MM.1S (cell line): Measurements from ENCODE around the gene PPM1B.

ENCODE experiments used
- DNase-seq: peaks from one replicate; pipeline ENCODE4 v3.0.0-alpha.2; 2015
- H2AFZ ChIP-seq: fragments of 300-600 bp; sonication (generic); 2 replicates; pipeline ENCODE4 v1.6.0; 2016; ENCODE audit warnings: antibody characterized with exemption, low read length
- H3F3A ChIP-seq: fragments of 300-600 bp; sonication (generic); 2 replicates; pipeline ENCODE4 v1.6.1; 2016; ENCODE audit warnings: mild to moderate bottlenecking, antibody characterized with exemption, low read length, moderate library complexity, mixed read lengths; ENCODE audit not compliant: insufficient read depth
- H3K27ac ChIP-seq: fragments of 300-600 bp; sonication (generic); 2 replicates; pipeline ENCODE4 v1.5.1; 2016; ENCODE audit warnings: mild to moderate bottlenecking, low read length
- H3K27me3 ChIP-seq: fragments of 300-600 bp; sonication (generic); replicated peaks from 2 replicates; pipeline ENCODE4 v1.6.0; 2016; ENCODE audit warnings: low read length; ENCODE audit not compliant: insufficient read depth
- H3K36me3 ChIP-seq: fragments of 300-600 bp; sonication (generic); replicated peaks from 2 replicates; pipeline ENCODE4 v1.6.1; 2016; ENCODE audit warnings: mild to moderate bottlenecking, low read length, mixed read lengths; ENCODE audit not compliant: insufficient read depth
- H3K4me1 ChIP-seq: fragments of 300-600 bp; sonication (generic); 2 replicates; pipeline ENCODE4 v1.6.1; 2016; ENCODE audit warnings: low read length, mixed read lengths
- H3K4me2 ChIP-seq: fragments of 300-600 bp; sonication (generic); 2 replicates; pipeline ENCODE4 v1.6.0; 2016; ENCODE audit warnings: low read depth, low read length
- H3K4me3 ChIP-seq: fragments of 300-600 bp; sonication (generic); 2 replicates; pipeline ENCODE4 v1.5.1; 2016; ENCODE audit warnings: low read length, mixed read lengths
- H3K79me2 ChIP-seq: fragments of 300-600 bp; sonication (generic); 2 replicates; pipeline ENCODE4 v1.6.1; 2016; ENCODE audit warnings: mixed run types, low read length, mixed read lengths
- H3K9ac ChIP-seq: fragments of 300-600 bp; sonication (generic); 2 replicates; pipeline ENCODE4 v1.6.1; 2016; ENCODE audit warnings: low read length, mixed read lengths
- H3K9me2 ChIP-seq: fragments of 300-600 bp; sonication (generic); replicated peaks from 2 replicates; pipeline ENCODE4 v1.6.1; 2016; ENCODE audit warnings: mild to moderate bottlenecking, low read length, mixed read lengths; ENCODE audit not compliant: insufficient read depth
- H3K9me3 ChIP-seq: fragments of 300-600 bp; sonication (generic); replicated peaks from 2 replicates; pipeline ENCODE4 v1.6.1; 2016; ENCODE audit warnings: mild to moderate bottlenecking, low read length, mixed read lengths; ENCODE audit not compliant: insufficient read depth
- H4K20me1 ChIP-seq: fragments of 300-600 bp; sonication (generic); 2 replicates; pipeline ENCODE4 v1.6.1; 2016; ENCODE audit warnings: mild to moderate bottlenecking, low read length, moderate library complexity, mixed read lengths; ENCODE audit not compliant: insufficient read depth
- CTCF ChIP-seq: fragments of 300-600 bp; sonication (generic); IDR thresholded peaks from 2 replicates; pipeline ENCODE4 v1.5.1; 2016; ENCODE audit warnings: antibody characterized with exemption, low read length, mixed read lengths
- EZH2 ChIP-seq: fragments of 300-600 bp; sonication (generic); optimal IDR thresholded peaks from 2 replicates; pipeline ENCODE3; 2017; ENCODE audit warnings: low read depth, mild to moderate bottlenecking, antibody characterized with exemption, low read length, mixed read lengths
- EZH2phosphoT487 ChIP-seq: fragments of 300-600 bp; sonication (generic); IDR thresholded peaks from 2 replicates; pipeline ENCODE4 v1.6.1; 2018; ENCODE audit warnings: antibody characterized with exemption, low read length

Gene PPM1B

DNA sequence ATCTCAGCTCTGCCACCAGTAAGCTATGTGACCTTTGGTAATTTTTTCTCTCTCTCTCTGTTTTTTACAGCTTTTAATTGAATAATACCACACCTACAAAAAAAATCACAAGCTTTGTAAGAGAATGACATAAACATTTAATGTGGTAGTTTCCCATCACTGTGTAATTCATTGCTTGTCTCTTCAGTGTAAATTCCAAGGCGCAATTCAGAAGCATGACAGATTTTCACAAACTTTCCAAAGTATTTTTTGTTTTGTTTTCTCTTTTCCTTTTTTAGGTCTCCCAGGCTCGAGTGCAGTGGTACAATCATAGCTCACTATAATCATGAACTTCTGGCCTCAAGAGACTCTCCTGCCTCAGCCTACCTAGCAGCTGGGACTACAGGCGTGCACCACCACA, 25.0 kb upstream of the PPM1B start:
- TF ChIP-seq CTCF (no peak), EZH2phosphoT487 (no peak), EZH2 (no peak)
- Histone ChIP-seq H3K27ac (no peak overlapping the region), H3K79me2 (no peaks in the 10 kb centered on the region), H3F3A (no peaks in the 10 kb centered on the region), H3K4me2 (no peak overlapping the region), H3K36me3 (no peaks in the 10 kb centered on the region), H3K4me3 (no peak overlapping the region), H4K20me1 (no peaks in the 10 kb centered on the region), H3K9me3 (no peaks in the 10 kb centered on the region), H3K27me3 (no peaks in the 10 kb centered on the region), H2AFZ (no peak overlapping the region), H3K9ac (no peak overlapping the region), H3K9me2 (no peaks in the 10 kb centered on the region), H3K4me1 (no peaks in the 10 kb centered on the region)
- DNase-seq: no peak

GRCh38 chr2:44148999-44149398, 19.7 kb upstream of the PPM1B start:
- Histone ChIP-seq H3K9ac (no peak overlapping the region), H3K27me3 (no peaks in the 10 kb centered on the region), H3K4me1 (no peaks in the 10 kb centered on the region), H3K79me2 (no peaks in the 10 kb centered on the region), H3K4me3 (no peak overlapping the region), H3K9me2 (no peaks in the 10 kb centered on the region), H3K9me3 (no peaks in the 10 kb centered on the region), H4K20me1 (no peaks in the 10 kb centered on the region), H3K4me2 (no peak overlapping the region), H3F3A (no peaks in the 10 kb centered on the region), H2AFZ (no peak overlapping the region), H3K27ac (no peak overlapping the region), H3K36me3 (no peaks in the 10 kb centered on the region)
- TF ChIP-seq CTCF (no peak), EZH2phosphoT487 (no peak), EZH2 (no peak)
- DNase-seq: no peak

- Histone ChIP-seq H3F3A (no peaks in the 10 kb centered on the region), H3K9me3 (no peaks in the 10 kb centered on the region), H3K27ac (no peak overlapping the region), H3K79me2 (no peaks in the 10 kb centered on the region), H3K36me3 (no peaks in the 10 kb centered on the region), H3K4me1 (no peaks in the 10 kb centered on the region), H3K4me2 (no peak overlapping the region), H3K27me3 (no peaks in the 10 kb centered on the region), H3K9me2 (no peaks in the 10 kb centered on the region), H4K20me1 (no peaks in the 10 kb centered on the region), H3K4me3 (no peak overlapping the region), H2AFZ (no peak overlapping the region), H3K9ac (no peak overlapping the region)
- TF ChIP-seq EZH2 (no peak), EZH2phosphoT487 (no peak), CTCF (no peak)
- DNase-seq: no peak
Measured at GRCh38 chr2:44150473-44150872, 18.2 kb upstream of the PPM1B start.
